ENCODE results near the gene SLC22A12. TPM values are rescaled to one million over a fixed set of nuclear protein-coding genes. Genes with fewer than 3 reads are reported as not detected.

The SLC22A12 gene
- total and polyA plus RNA-seq, 2 donors (not counting 3 experiments of a cell fraction or from before 2014, with no cell fraction given), result not detected

- POLR2A ChIA-PET, result no interaction called here
- no peak overlapping the region for H3K9ac ChIP-seq (replicated peaks; ENCODE audit: extremely low read depth, insufficient read depth, low read length)
- dilution Hi-C loops (cut with MboI; ENCODE audit: extremely low pct_ligation_motif_present, low sequenced_read_pairs), result no loop called here
- H3K36me3 ChIP-seq (ENCODE audit: control insufficient read depth in 2 of 2, extremely low read depth in 1 of 2, insufficient read depth in 2 of 2, low read length in 2 of 2), result no peaks in the 10 kb centered on the region
- TF ChIP-seq GATA2 (IDR thresholded peaks at IDR 0.05; ENCODE audit: insufficient read depth, insufficient read length, low read depth, low read length) (no peak), FOS (IDR thresholded peaks at IDR 0.05; ENCODE audit: borderline replicate concordance, insufficient read depth, low read length) (no peak), POLR2A (IDR thresholded peaks at IDR 0.05; ENCODE audit: low read depth, low read length) (no peak), MAX (IDR thresholded peaks at IDR 0.05; ENCODE audit: insufficient read depth, insufficient read length) (no peak), CTCF (IDR thresholded peaks at IDR 0.05; ENCODE audit: extremely low read depth in 1 of 2, insufficient read depth in 1 of 2, low read depth in 1 of 2, low read length in 2 of 2) (no peak), POLR2AphosphoS5 (IDR thresholded peaks at IDR 0.05; ENCODE audit: insufficient read depth, low read depth, low read length) (no peak), EZH2 (IDR thresholded peaks at IDR 0.05; ENCODE audit: borderline replicate concordance, low read depth, low read length, severe bottlenecking) (no peak)
- H3K27ac ChIP-seq (ENCODE audit: insufficient read depth, low read depth, low read length), result no peak overlapping the region
- no TSS peak for BruUV-seq (replicated peaks)
- H3K4me2 ChIP-seq (ENCODE audit: insufficient read depth, low read length), result no peak overlapping the region
- CTCF ChIA-PET, result no interaction called here
- H3K27me3 ChIP-seq (ENCODE audit: control insufficient read depth in 2 of 2, insufficient read depth in 2 of 2, low read length in 2 of 2), result peaks cover 3% of the 10 kb centered on the region in 2 experiments
- H2AFZ ChIP-seq (ENCODE audit: low read depth, low read length), result no peak overlapping the region
- H4K20me1 ChIP-seq (replicated peaks; ENCODE audit: control insufficient read depth, extremely low read depth, insufficient read depth, low read length), result no peaks in the 10 kb centered on the region
- H3K9me3 ChIP-seq (replicated peaks; ENCODE audit: control insufficient read depth, insufficient read depth, low read length), result no peaks in the 10 kb centered on the region
- FAIRE-seq, result no peak
- no peaks in the 10 kb centered on the region for H3K4me1 ChIP-seq (ENCODE audit: control insufficient read depth, extremely low read depth, insufficient read depth, low read length)
- H3K9me1 ChIP-seq (replicated peaks; ENCODE audit: control insufficient read depth, extremely low read depth, insufficient read depth, low read length), result no peaks in the 10 kb centered on the region
- no peak for DNase-seq (ENCODE audit: low read depth, low spot score)
- no peak overlapping the region for H3K4me3 ChIP-seq (replicated peaks in 1 of 3; ENCODE audit: insufficient read depth in 1 of 3, low read depth in 1 of 3, low read length in 3 of 3)
- H3K79me2 ChIP-seq (ENCODE audit: control insufficient read depth, insufficient read depth, low read length), result no peaks in the 10 kb centered on the region
- intact Hi-C loops (cut with micrococcal nuclease), result no loop called here
Observed at GRCh38 chr11:64570341-64570740, 20.7 kb upstream of the SLC22A12 start.
